ENCODE measurements around the gene TCIRG1. TPM values are rescaled to one million over a fixed set of nuclear protein-coding genes. Genes with fewer than 3 reads are reported as not detected.

TCIRG1 gene
- total and polyA plus RNA-seq, 2 of the 13 experiments (the other 11 are each of a cell fraction or from before 2014, with no cell fraction given), result 48.0 to 69.6 TPM

GRCh38 chr11:68008381-68009337 is 30.2 kb upstream of the TCIRG1 start (continued):
- TF ChIP-seq, protein P1, sequence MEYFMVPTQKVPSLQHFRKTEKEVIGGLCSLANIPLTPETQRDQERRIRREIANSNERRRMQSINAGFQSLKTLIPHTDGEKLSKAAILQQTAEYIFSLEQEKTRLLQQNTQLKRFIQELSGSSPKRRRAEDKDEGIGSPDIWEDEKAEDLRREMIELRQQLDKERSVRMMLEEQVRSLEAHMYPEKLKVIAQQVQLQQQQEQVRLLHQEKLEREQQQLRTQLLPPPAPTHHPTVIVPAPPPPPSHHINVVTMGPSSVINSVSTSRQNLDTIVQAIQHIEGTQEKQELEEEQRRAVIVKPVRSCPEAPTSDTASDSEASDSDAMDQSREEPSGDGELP (IDR thresholded peaks at IDR 0.05; ENCODE audit: borderline replicate concordance, low read depth), result peak; percentile 30; the same call in 1 of the 2 replicates
- 0 out of 2 replicates have a peak, but pooled peaks have one; percentile 10 for TF ChIP-seq DZIP1 (CRISPR knock-in tag; IDR thresholded peaks at IDR 0.05)
- peak; percentile 62; the same call in 1 of the 2 replicates for TF ChIP-seq USF2 (IDR thresholded peaks at IDR 0.05; ENCODE audit: low read depth, low read length)
- TF ChIP-seq USF2 (CRISPR knock-in tag; IDR thresholded peaks at IDR 0.05; ENCODE audit: borderline replicate concordance), result no peak
- TF ChIP-seq HNRNPL (IDR thresholded peaks at IDR 0.05; ENCODE audit: low read depth, low read length), result peak; percentile 73; the same call in 1 of the 2 replicates
- no peak for TF ChIP-seq SMC3 (IDR thresholded peaks at IDR 0.05; ENCODE audit: low read length)
- 0 out of 2 replicates have a peak, but pooled peaks have one; percentile 10 for TF ChIP-seq RAD21 (CRISPR knock-in tag; IDR thresholded peaks at IDR 0.05)
- TF ChIP-seq ZNF382 (CRISPR knock-in tag; IDR thresholded peaks at IDR 0.05; ENCODE audit: borderline replicate concordance), result no peak
- TF ChIP-seq KMT2A (CRISPR knock-in tag; IDR thresholded peaks at IDR 0.05), result no peak
- TF ChIP-seq, protein P2, sequence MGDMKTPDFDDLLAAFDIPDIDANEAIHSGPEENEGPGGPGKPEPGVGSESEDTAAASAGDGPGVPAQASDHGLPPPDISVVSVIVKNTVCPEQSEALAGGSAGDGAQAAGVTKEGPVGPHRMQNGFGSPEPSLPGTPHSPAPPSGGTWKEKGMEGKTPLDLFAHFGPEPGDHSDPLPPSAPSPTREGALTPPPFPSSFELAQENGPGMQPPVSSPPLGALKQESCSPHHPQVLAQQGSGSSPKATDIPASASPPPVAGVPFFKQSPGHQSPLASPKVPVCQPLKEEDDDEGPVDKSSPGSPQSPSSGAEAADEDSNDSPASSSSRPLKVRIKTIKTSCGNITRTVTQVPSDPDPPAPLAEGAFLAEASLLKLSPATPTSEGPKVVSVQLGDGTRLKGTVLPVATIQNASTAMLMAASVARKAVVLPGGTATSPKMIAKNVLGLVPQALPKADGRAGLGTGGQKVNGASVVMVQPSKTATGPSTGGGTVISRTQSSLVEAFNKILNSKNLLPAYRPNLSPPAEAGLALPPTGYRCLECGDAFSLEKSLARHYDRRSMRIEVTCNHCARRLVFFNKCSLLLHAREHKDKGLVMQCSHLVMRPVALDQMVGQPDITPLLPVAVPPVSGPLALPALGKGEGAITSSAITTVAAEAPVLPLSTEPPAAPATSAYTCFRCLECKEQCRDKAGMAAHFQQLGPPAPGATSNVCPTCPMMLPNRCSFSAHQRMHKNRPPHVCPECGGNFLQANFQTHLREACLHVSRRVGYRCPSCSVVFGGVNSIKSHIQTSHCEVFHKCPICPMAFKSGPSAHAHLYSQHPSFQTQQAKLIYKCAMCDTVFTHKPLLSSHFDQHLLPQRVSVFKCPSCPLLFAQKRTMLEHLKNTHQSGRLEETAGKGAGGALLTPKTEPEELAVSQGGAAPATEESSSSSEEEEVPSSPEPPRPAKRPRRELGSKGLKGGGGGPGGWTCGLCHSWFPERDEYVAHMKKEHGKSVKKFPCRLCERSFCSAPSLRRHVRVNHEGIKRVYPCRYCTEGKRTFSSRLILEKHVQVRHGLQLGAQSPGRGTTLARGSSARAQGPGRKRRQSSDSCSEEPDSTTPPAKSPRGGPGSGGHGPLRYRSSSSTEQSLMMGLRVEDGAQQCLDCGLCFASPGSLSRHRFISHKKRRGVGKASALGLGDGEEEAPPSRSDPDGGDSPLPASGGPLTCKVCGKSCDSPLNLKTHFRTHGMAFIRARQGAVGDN (CRISPR knock-in tag; IDR thresholded peaks at IDR 0.05), result peak; percentile 69
- TF ChIP-seq ZFP36 (IDR thresholded peaks at IDR 0.05; ENCODE audit: borderline replicate concordance, low read depth, low read length, partially characterized antibody), result peak; percentile 9
- TF ChIP-seq MYNN (CRISPR knock-in tag; IDR thresholded peaks at IDR 0.05; ENCODE audit: low read depth), result no peak
- TF ChIP-seq, protein P3, sequence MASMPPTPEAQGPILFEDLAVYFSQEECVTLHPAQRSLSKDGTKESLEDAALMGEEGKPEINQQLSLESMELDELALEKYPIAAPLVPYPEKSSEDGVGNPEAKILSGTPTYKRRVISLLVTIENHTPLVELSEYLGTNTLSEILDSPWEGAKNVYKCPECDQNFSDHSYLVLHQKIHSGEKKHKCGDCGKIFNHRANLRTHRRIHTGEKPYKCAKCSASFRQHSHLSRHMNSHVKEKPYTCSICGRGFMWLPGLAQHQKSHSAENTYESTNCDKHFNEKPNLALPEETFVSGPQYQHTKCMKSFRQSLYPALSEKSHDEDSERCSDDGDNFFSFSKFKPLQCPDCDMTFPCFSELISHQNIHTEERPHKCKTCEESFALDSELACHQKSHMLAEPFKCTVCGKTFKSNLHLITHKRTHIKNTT (CRISPR knock-in tag; IDR thresholded peaks at IDR 0.05), result no peak
- no peak for TF ChIP-seq EED (CRISPR knock-in tag; IDR thresholded peaks at IDR 0.05)
- no peak for TF ChIP-seq ZNF274 (CRISPR knock-in tag; IDR thresholded peaks at IDR 0.05)
- peak; percentile 25; the same call in 1 of the 2 replicates for TF ChIP-seq HIVEP1 (CRISPR knock-in tag; IDR thresholded peaks at IDR 0.05)
- TF ChIP-seq ZBTB38 (CRISPR knock-in tag; IDR thresholded peaks at IDR 0.05), result peak; percentile 25; the same call in 1 of the 2 replicates

Measured in HepG2 (cell line).